Measurements from ENCODE around the gene FFAR3. TPM values are rescaled to one million over a fixed set of nuclear protein-coding genes. Genes with fewer than 3 reads are reported as not detected.

The FFAR3 gene
- total and polyA plus RNA-seq, 2 of the 13 experiments (the other 11 are each of a cell fraction or from before 2014, with no cell fraction given): not detected

GRCh38 chr19:35380450-35381124 lies 22.3 kb downstream of the FFAR3 start (continued):
- TF ChIP-seq, protein P1, sequence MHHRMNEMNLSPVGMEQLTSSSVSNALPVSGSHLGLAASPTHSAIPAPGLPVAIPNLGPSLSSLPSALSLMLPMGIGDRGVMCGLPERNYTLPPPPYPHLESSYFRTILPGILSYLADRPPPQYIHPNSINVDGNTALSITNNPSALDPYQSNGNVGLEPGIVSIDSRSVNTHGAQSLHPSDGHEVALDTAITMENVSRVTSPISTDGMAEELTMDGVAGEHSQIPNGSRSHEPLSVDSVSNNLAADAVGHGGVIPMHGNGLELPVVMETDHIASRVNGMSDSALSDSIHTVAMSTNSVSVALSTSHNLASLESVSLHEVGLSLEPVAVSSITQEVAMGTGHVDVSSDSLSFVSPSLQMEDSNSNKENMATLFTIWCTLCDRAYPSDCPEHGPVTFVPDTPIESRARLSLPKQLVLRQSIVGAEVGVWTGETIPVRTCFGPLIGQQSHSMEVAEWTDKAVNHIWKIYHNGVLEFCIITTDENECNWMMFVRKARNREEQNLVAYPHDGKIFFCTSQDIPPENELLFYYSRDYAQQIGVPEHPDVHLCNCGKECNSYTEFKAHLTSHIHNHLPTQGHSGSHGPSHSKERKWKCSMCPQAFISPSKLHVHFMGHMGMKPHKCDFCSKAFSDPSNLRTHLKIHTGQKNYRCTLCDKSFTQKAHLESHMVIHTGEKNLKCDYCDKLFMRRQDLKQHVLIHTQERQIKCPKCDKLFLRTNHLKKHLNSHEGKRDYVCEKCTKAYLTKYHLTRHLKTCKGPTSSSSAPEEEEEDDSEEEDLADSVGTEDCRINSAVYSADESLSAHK (CRISPR knock-in tag; IDR thresholded peaks at IDR 0.05; ENCODE audit: borderline replicate concordance): no peak
- TF ChIP-seq HNF4A (CRISPR knock-in tag; IDR thresholded peaks at IDR 0.05): peak; percentile 83
- no peak for TF ChIP-seq CCAR2 (optimal IDR thresholded peaks at IDR 0.05; ENCODE audit: low read depth, low read length)
- peak; percentile 91 for TF ChIP-seq BCL6 (CRISPR knock-in tag; IDR thresholded peaks at IDR 0.05)
- no peak for TF ChIP-seq XBP1 (CRISPR knock-in tag; IDR thresholded peaks at IDR 0.05)
- 0 out of 2 replicates have a peak, but pooled peaks have one; percentile 3 for TF ChIP-seq KLF11 (CRISPR knock-in tag; IDR thresholded peaks at IDR 0.05)
- TF ChIP-seq, protein P2, sequence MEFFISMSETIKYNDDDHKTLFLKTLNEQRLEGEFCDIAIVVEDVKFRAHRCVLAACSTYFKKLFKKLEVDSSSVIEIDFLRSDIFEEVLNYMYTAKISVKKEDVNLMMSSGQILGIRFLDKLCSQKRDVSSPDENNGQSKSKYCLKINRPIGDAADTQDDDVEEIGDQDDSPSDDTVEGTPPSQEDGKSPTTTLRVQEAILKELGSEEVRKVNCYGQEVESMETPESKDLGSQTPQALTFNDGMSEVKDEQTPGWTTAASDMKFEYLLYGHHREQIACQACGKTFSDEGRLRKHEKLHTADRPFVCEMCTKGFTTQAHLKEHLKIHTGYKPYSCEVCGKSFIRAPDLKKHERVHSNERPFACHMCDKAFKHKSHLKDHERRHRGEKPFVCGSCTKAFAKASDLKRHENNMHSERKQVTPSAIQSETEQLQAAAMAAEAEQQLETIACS (CRISPR knock-in tag; IDR thresholded peaks at IDR 0.05): no peak
- TF ChIP-seq ZMAT3 (CRISPR knock-in tag; conservative IDR thresholded peaks at IDR 0.05): 0 out of 2 replicates have a peak, but pooled peaks have one; percentile 39
- no peak for TF ChIP-seq ZNF24 (IDR thresholded peaks at IDR 0.05)
- TF ChIP-seq YEATS4 (CRISPR knock-in tag; IDR thresholded peaks at IDR 0.05; ENCODE audit: borderline replicate concordance): peak; percentile 82; the same call in 1 of the 2 replicates
- peak; percentile 79 for TF ChIP-seq ARNTL (CRISPR knock-in tag; IDR thresholded peaks at IDR 0.05)
- no peak for TF ChIP-seq ZNF234 (CRISPR knock-in tag; conservative IDR thresholded peaks at IDR 0.05)
- TF ChIP-seq ATRX (CRISPR knock-in tag; IDR thresholded peaks at IDR 0.05; ENCODE audit: borderline replicate concordance): no peak
- no peak for TF ChIP-seq SATB2 (CRISPR knock-in tag; IDR thresholded peaks at IDR 0.05)
- no peak for TF ChIP-seq PAF1 (CRISPR knock-in tag; IDR thresholded peaks at IDR 0.05)
- no peak for TF ChIP-seq ZNF577 (CRISPR knock-in tag; IDR thresholded peaks at IDR 0.05; ENCODE audit: borderline replicate concordance, low read depth)
- no peak for TF ChIP-seq JUNB (CRISPR knock-in tag; IDR thresholded peaks at IDR 0.05; ENCODE audit: borderline replicate concordance)
- TF ChIP-seq ZNF318 (CRISPR knock-in tag; IDR thresholded peaks at IDR 0.05): no peak
- TF ChIP-seq ZNF547 (CRISPR knock-in tag; IDR thresholded peaks at IDR 0.05): no peak
